MM.1S (cell line): ENCODE results near the gene HELLS.
"Not testable (repeated sequence)": the region's sequence is repeated elsewhere in the genome, so short reads cannot be mapped to it uniquely, and the experiment has no call there.

Experiments used
- DNase-seq: peaks from one replicate; pipeline ENCODE4 v3.0.0-alpha.2; 2015
- H2AFZ ChIP-seq: fragments of 300-600 bp; sonication (generic); 2 replicates; pipeline ENCODE4 v1.6.0; 2016; ENCODE audit warnings: antibody characterized with exemption, low read length
- H3F3A ChIP-seq: fragments of 300-600 bp; sonication (generic); 2 replicates; pipeline ENCODE4 v1.6.1; 2016; ENCODE audit warnings: mild to moderate bottlenecking, antibody characterized with exemption, low read length, moderate library complexity, mixed read lengths; ENCODE audit not compliant: insufficient read depth
- H3K27ac ChIP-seq: fragments of 300-600 bp; sonication (generic); 2 replicates; pipeline ENCODE4 v1.5.1; 2016; ENCODE audit warnings: mild to moderate bottlenecking, low read length
- H3K27me3 ChIP-seq: fragments of 300-600 bp; sonication (generic); replicated peaks from 2 replicates; pipeline ENCODE4 v1.6.0; 2016; ENCODE audit warnings: low read length; ENCODE audit not compliant: insufficient read depth
- H3K36me3 ChIP-seq: fragments of 300-600 bp; sonication (generic); replicated peaks from 2 replicates; pipeline ENCODE4 v1.6.1; 2016; ENCODE audit warnings: mild to moderate bottlenecking, low read length, mixed read lengths; ENCODE audit not compliant: insufficient read depth
- H3K4me1 ChIP-seq: fragments of 300-600 bp; sonication (generic); 2 replicates; pipeline ENCODE4 v1.6.1; 2016; ENCODE audit warnings: low read length, mixed read lengths
- H3K4me2 ChIP-seq: fragments of 300-600 bp; sonication (generic); 2 replicates; pipeline ENCODE4 v1.6.0; 2016; ENCODE audit warnings: low read depth, low read length
- H3K4me3 ChIP-seq: fragments of 300-600 bp; sonication (generic); 2 replicates; pipeline ENCODE4 v1.5.1; 2016; ENCODE audit warnings: low read length, mixed read lengths
- H3K79me2 ChIP-seq: fragments of 300-600 bp; sonication (generic); 2 replicates; pipeline ENCODE4 v1.6.1; 2016; ENCODE audit warnings: mixed run types, low read length, mixed read lengths
- H3K9ac ChIP-seq: fragments of 300-600 bp; sonication (generic); 2 replicates; pipeline ENCODE4 v1.6.1; 2016; ENCODE audit warnings: low read length, mixed read lengths
- H3K9me2 ChIP-seq: fragments of 300-600 bp; sonication (generic); replicated peaks from 2 replicates; pipeline ENCODE4 v1.6.1; 2016; ENCODE audit warnings: mild to moderate bottlenecking, low read length, mixed read lengths; ENCODE audit not compliant: insufficient read depth
- H3K9me3 ChIP-seq: fragments of 300-600 bp; sonication (generic); replicated peaks from 2 replicates; pipeline ENCODE4 v1.6.1; 2016; ENCODE audit warnings: mild to moderate bottlenecking, low read length, mixed read lengths; ENCODE audit not compliant: insufficient read depth
- H4K20me1 ChIP-seq: fragments of 300-600 bp; sonication (generic); 2 replicates; pipeline ENCODE4 v1.6.1; 2016; ENCODE audit warnings: mild to moderate bottlenecking, low read length, moderate library complexity, mixed read lengths; ENCODE audit not compliant: insufficient read depth
- EZH2 ChIP-seq: fragments of 300-600 bp; sonication (generic); optimal IDR thresholded peaks from 2 replicates; pipeline ENCODE3; 2017; ENCODE audit warnings: low read depth, mild to moderate bottlenecking, antibody characterized with exemption, low read length, mixed read lengths
- EZH2phosphoT487 ChIP-seq: fragments of 300-600 bp; sonication (generic); IDR thresholded peaks from 2 replicates; pipeline ENCODE4 v1.6.1; 2018; ENCODE audit warnings: antibody characterized with exemption, low read length
- TF ChIP-seq, protein P1 (sequence below): fragments of 300-600 bp; sonication (generic); IDR thresholded peaks from 2 replicates; pipeline ENCODE4 v1.5.1; 2016; ENCODE audit warnings: antibody characterized with exemption, low read length, mixed read lengths

HELLS gene

DNA sequence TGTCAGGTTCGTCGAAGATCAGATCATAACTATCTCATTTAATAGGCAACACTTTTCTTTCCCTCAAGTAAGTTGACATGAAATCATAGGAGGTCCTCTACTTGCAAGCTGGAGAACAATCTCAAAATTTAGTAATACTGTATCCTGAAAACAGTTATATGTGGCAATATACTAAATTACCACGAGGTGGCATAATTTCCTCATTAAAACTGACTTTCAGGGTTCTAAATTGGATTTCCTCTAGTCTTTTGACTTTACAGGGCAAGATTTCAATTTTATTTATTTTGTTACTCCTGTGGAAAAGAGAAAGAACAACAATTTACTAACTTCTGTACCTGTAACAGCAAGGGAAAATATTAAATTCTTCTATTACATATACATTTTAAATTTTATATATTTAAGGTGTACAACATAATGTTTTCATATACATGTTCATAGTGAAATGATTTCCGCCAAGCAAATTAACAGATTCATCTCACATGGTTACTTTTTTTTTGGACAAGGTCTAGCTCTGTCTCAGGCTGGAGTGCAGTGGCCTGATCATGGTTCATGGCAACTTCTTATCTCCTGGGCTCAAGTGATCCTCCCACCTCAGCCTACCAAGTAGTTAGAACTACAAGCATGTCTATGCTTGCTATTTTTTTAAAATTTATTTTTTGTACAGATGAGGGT, 84.6 kb downstream of the HELLS start:
- Histone ChIP-seq H3K9me2 (no peaks in the 10 kb centered on the region), H3F3A (no peaks in the 10 kb centered on the region), H3K4me2 (no peak overlapping the region), H3K9ac (no peak overlapping the region), H3K9me3 (no peaks in the 10 kb centered on the region), H3K4me1 (no peaks in the 10 kb centered on the region), H3K36me3 (no peaks in the 10 kb centered on the region), H2AFZ (no peak overlapping the region), H3K27me3 (no peaks in the 10 kb centered on the region), H3K79me2 (no peaks in the 10 kb centered on the region), H3K27ac (no peak overlapping the region), H3K4me3 (no peak overlapping the region), H4K20me1 (no peaks in the 10 kb centered on the region)
- no peak for TF ChIP-seq EZH2
- TF ChIP-seq, protein P1, sequence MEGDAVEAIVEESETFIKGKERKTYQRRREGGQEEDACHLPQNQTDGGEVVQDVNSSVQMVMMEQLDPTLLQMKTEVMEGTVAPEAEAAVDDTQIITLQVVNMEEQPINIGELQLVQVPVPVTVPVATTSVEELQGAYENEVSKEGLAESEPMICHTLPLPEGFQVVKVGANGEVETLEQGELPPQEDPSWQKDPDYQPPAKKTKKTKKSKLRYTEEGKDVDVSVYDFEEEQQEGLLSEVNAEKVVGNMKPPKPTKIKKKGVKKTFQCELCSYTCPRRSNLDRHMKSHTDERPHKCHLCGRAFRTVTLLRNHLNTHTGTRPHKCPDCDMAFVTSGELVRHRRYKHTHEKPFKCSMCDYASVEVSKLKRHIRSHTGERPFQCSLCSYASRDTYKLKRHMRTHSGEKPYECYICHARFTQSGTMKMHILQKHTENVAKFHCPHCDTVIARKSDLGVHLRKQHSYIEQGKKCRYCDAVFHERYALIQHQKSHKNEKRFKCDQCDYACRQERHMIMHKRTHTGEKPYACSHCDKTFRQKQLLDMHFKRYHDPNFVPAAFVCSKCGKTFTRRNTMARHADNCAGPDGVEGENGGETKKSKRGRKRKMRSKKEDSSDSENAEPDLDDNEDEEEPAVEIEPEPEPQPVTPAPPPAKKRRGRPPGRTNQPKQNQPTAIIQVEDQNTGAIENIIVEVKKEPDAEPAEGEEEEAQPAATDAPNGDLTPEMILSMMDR: peak; percentile 57
- DNase-seq: peak; percentile 45

DNA sequence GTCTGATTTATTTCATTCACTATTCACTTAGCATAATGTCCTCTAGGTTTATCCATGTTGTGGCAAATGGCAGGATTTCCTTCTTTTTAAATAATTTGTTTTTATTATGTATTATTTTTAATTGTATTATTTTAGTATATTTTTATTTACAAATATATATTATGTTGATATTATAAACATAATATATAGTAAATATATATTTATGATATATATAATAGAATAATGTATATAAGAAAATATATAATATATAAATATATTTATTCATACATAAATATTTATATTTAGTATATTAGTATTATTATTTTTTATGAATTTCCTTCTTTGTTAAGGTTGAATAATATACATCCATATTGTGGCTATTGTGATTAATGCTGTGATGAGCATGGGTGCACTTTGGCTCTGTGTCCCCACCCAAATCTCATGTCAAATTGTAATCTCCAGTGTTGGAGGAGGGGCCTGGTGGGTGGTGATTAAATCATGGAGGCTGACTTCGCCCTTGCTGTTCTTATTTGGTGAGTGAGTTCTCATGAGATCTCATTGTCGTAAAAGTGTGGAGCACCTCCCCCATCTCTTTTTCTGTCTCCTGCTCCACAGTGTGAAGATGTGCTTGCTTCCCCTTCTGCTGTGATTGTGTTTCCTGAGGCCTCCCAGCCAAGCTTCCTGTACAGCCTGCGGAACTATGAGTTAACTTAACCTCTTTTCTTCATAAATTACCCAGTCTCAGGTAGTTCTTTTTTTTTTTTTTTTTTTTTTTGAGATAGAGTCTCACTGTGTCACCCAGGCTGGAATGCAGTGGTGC, 85.7 kb downstream of the HELLS start:
- H3K27me3 ChIP-seq: no peaks in the 10 kb centered on the region
- H3K4me3 ChIP-seq: no peak overlapping the region
- H3K36me3 ChIP-seq: no peaks in the 10 kb centered on the region
- H3K4me1 ChIP-seq: no peaks in the 10 kb centered on the region
- H3K27ac ChIP-seq: no peak overlapping the region
- H3K79me2 ChIP-seq: no peaks in the 10 kb centered on the region
- H3K9ac ChIP-seq: no peak overlapping the region
- H3F3A ChIP-seq: no peaks in the 10 kb centered on the region
- H3K4me2 ChIP-seq: no peak overlapping the region
- no peaks in the 10 kb centered on the region for H4K20me1 ChIP-seq
- no peak overlapping the region for H2AFZ ChIP-seq
- no peaks in the 10 kb centered on the region for H3K9me3 ChIP-seq
- TF ChIP-seq EZH2 (no peak), EZH2phosphoT487 (no peak)
- TF ChIP-seq, protein P1: no peak
- H3K9me2 ChIP-seq: no peaks in the 10 kb centered on the region
- no peak for DNase-seq

DNA sequence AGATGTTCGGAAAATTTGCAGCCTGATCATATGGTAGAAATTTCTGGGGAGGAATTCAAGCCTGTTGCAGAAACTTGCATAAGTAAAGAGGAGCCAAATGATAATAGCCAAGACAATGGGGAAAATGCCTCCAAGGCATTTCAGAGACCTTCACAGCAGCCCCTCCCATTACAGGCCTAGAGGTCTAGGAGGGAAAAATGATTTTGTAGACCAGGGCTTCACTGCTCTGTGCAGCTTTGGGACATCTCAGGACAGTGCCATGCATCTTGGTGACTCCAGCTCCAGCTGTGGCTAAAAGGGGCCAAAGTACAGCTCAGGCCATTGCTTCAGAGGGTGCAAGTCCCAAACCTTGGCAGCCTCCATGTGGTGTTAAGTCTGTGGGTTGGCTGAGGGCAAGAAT, 87.4 kb downstream of the HELLS start:
- Histone ChIP-seq H3K4me1 (no peaks in the 10 kb centered on the region), H4K20me1 (no peaks in the 10 kb centered on the region), H3K4me2 (no peak overlapping the region), H3K9ac (no peak overlapping the region), H3K9me3 (no peaks in the 10 kb centered on the region), H3K27me3 (no peaks in the 10 kb centered on the region), H3K36me3 (no peaks in the 10 kb centered on the region), H2AFZ (no peak overlapping the region), H3F3A (no peaks in the 10 kb centered on the region), H3K79me2 (no peaks in the 10 kb centered on the region), H3K4me3 (no peak overlapping the region), H3K9me2 (no peaks in the 10 kb centered on the region), H3K27ac (no peak overlapping the region)
- no peak for TF ChIP-seq EZH2phosphoT487
- no peak for TF ChIP-seq EZH2
- TF ChIP-seq, protein P1: no peak
- DNase-seq: no peak

DNA sequence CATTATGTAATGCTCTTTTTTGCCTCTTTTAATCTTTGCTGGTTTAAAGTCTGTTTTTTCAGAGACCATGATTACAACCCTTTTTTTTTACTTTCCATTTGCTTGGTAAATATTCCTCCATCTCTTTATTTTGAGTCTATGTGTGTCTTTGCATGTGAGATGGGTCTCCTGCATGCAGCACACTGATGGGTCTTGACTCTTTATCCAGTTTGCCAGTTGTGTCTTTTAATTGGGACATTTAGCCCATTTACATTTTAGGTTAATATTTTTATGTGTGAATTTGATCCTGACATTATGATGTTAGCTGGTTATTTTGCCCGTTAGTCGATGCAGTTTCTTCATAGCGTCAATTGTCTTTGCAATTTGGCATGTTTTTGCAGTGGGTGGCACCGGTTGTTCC, 92.5 kb downstream of the HELLS start:
- H3K4me1 ChIP-seq, H3K9me3 ChIP-seq, H4K20me1 ChIP-seq, H3K27ac ChIP-seq, H3K4me3 ChIP-seq, H3K36me3 ChIP-seq, H3F3A ChIP-seq, H3K4me2 ChIP-seq, H3K79me2 ChIP-seq, H3K9ac ChIP-seq, H2AFZ ChIP-seq, H3K9me2 ChIP-seq, H3K27me3 ChIP-seq, DNase-seq: not testable (repeated sequence)
